SK-N-SH treated with all-trans-retinoic acid at 6 μM for 48 hours (cell line): ENCODE measurements around the gene CAMK2B.

Experiments used
- ATAC-seq: fragments of 200-7000 bp; cut with Tn5 transposase; 3 replicates; pipeline ENCODE4 v1.9.1; 2020; ENCODE audit warnings: mild to moderate bottlenecking, moderate library complexity
- ARNTL ChIP-seq: fragments of 450-650 bp; formaldehyde crosslinking; IDR thresholded peaks from 2 replicates; pipeline ENCODE4 v1.5.0; 2020; ENCODE audit warnings: low read depth, mild to moderate bottlenecking, moderate library complexity, borderline replicate concordance
- BACH2 ChIP-seq: fragments of 250-450 bp; sonication (Bioruptor Pico); IDR thresholded peaks from 2 replicates; pipeline ENCODE4 v1.9.0; 2021; ENCODE audit warnings: mild to moderate bottlenecking, borderline replicate concordance
- CSDC2 ChIP-seq: fragments of 250-450 bp; sonication (Bioruptor Pico); IDR thresholded peaks from 2 replicates; pipeline ENCODE4 v1.5.0; 2020; ENCODE audit warnings: mild to moderate bottlenecking, moderate library complexity
- ESRRG ChIP-seq: fragments of 250-450 bp; sonication (Bioruptor Pico); IDR thresholded peaks from 2 replicates; pipeline ENCODE4 v1.6.1; 2021; ENCODE audit warnings: mild to moderate bottlenecking
- GLIS3 ChIP-seq: fragments of 250-450 bp; sonication (Bioruptor Pico); IDR thresholded peaks from 2 replicates; pipeline ENCODE4 v1.5.0; 2020; ENCODE audit warnings: mild to moderate bottlenecking, moderate library complexity
- ISL1 ChIP-seq: fragments of 250-450 bp; sonication (Bioruptor Pico); IDR thresholded peaks from 2 replicates; pipeline ENCODE4 v2.1.2; 2022; ENCODE audit warnings: mild to moderate bottlenecking, moderate library complexity
- OSR1 ChIP-seq: fragments of 250-450 bp; sonication (Bioruptor Pico); IDR thresholded peaks from 2 replicates; pipeline ENCODE4 v1.8.0; 2022; ENCODE audit warnings: moderate library complexity, mild to moderate bottlenecking, inconsistent platforms
- RARB ChIP-seq: fragments of 250-450 bp; sonication (Bioruptor Pico); IDR thresholded peaks from 2 replicates; pipeline ENCODE4 v1.8.0; 2021; ENCODE audit warnings: mild to moderate bottlenecking, moderate library complexity
- SNAI2 ChIP-seq: fragments of 250-450 bp; sonication (Bioruptor Pico); IDR thresholded peaks from 2 replicates; pipeline ENCODE4 v1.5.0; 2020; ENCODE audit warnings: mild to moderate bottlenecking, moderate library complexity
- TOX ChIP-seq: fragments of 250-450 bp; sonication (Bioruptor Pico); IDR thresholded peaks from 2 replicates; pipeline ENCODE4 v1.8.0; 2021; ENCODE audit warnings: mild to moderate bottlenecking, moderate library complexity, borderline replicate concordance
- ZC3H10 ChIP-seq: fragments of 250-450 bp; sonication (Bioruptor Pico); IDR thresholded peaks from 2 replicates; pipeline ENCODE4 v1.5.1; 2021; ENCODE audit warnings: mild to moderate bottlenecking, moderate library complexity
- ZFP3 ChIP-seq: fragments of 250-450 bp; sonication (Bioruptor Pico); IDR thresholded peaks from 2 replicates; pipeline ENCODE4 v1.5.0; 2020; ENCODE audit warnings: mild to moderate bottlenecking, moderate library complexity
- ZFP30 ChIP-seq: fragments of 450-650 bp; formaldehyde crosslinking; IDR thresholded peaks from 2 replicates; pipeline ENCODE4 v1.5.0; 2022; ENCODE audit warnings: mild to moderate bottlenecking, moderate library complexity
- ZNF565 ChIP-seq: fragments of 450-650 bp; formaldehyde crosslinking; conservative IDR thresholded peaks from 2 replicates; pipeline ENCODE4 v1.5.0; 2020; ENCODE audit warnings: low read depth, mild to moderate bottlenecking, moderate library complexity
- ZNF70 ChIP-seq: fragments of 450-650 bp; formaldehyde crosslinking; IDR thresholded peaks from 2 replicates; pipeline ENCODE4 v1.5.0; 2020; ENCODE audit warnings: mild to moderate bottlenecking, moderate library complexity
- ZNF8 ChIP-seq: fragments of 450-650 bp; formaldehyde crosslinking; IDR thresholded peaks from 2 replicates; pipeline ENCODE4 v1.5.0; 2020; ENCODE audit warnings: mild to moderate bottlenecking, moderate library complexity
- TF ChIP-seq, protein P1 (sequence below): fragments of 250-450 bp; sonication (Bioruptor Pico); IDR thresholded peaks from 2 replicates; pipeline ENCODE4 v1.5.1; 2021; ENCODE audit warnings: mild to moderate bottlenecking, moderate library complexity
- TF ChIP-seq, protein P2 (sequence below): fragments of 250-450 bp; sonication (Bioruptor Pico); IDR thresholded peaks from 2 replicates; pipeline ENCODE4 v1.5.1; 2020; ENCODE audit warnings: low read depth, mild to moderate bottlenecking, moderate library complexity
- TF ChIP-seq, protein P3 (sequence below): fragments of 250-450 bp; sonication (Bioruptor Pico); IDR thresholded peaks from 2 replicates; pipeline ENCODE4 v1.5.0; 2020; ENCODE audit warnings: mild to moderate bottlenecking, moderate library complexity
- TF ChIP-seq, protein P4 (sequence below): fragments of 250-450 bp; sonication (Bioruptor Pico); IDR thresholded peaks from 2 replicates; pipeline ENCODE4 v1.8.0; 2021; ENCODE audit warnings: low read depth, mild to moderate bottlenecking, moderate library complexity, borderline replicate concordance
- TF ChIP-seq, protein P5 (sequence below): fragments of 250-450 bp; sonication (Bioruptor Pico); IDR thresholded peaks from 2 replicates; pipeline ENCODE4 v1.8.0; 2020; ENCODE audit warnings: mild to moderate bottlenecking, moderate library complexity, borderline replicate concordance

Gene CAMK2B

DNA sequence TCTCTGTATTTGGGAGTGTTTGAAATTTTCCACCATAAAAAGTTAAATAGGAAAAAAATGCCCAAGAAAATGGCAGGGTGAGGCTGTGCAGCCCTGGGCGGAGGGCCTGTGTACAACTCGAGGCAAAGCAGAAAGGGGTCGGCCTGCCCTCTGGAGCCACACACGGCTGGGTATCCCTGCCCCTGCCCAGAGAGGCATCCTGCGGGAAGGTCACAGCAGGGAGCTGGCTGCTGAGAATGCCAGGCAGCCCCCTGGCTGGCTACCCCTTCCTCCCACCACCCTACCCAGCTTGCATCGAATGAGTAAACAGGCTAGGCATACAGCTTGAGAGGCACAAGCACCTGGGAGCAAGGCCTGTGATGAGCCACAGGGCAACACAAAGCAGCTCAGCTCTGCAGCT, 46.1 kb downstream of the CAMK2B start (continued):
- TF ChIP-seq, protein P1, sequence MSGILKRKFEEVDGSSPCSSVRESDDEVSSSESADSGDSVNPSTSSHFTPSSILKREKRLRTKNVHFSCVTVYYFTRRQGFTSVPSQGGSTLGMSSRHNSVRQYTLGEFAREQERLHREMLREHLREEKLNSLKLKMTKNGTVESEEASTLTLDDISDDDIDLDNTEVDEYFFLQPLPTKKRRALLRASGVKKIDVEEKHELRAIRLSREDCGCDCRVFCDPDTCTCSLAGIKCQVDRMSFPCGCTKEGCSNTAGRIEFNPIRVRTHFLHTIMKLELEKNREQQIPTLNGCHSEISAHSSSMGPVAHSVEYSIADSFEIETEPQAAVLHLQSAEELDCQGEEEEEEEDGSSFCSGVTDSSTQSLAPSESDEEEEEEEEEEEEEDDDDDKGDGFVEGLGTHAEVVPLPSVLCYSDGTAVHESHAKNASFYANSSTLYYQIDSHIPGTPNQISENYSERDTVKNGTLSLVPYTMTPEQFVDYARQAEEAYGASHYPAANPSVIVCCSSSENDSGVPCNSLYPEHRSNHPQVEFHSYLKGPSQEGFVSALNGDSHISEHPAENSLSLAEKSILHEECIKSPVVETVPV (CRISPR knock-in tag), result no peak
- TF ChIP-seq BACH2 (CRISPR knock-in tag), result no peak
- TF ChIP-seq TOX (CRISPR knock-in tag), result no peak
- no peak for TF ChIP-seq GLIS3 (CRISPR knock-in tag)
- TF ChIP-seq, protein P2, sequence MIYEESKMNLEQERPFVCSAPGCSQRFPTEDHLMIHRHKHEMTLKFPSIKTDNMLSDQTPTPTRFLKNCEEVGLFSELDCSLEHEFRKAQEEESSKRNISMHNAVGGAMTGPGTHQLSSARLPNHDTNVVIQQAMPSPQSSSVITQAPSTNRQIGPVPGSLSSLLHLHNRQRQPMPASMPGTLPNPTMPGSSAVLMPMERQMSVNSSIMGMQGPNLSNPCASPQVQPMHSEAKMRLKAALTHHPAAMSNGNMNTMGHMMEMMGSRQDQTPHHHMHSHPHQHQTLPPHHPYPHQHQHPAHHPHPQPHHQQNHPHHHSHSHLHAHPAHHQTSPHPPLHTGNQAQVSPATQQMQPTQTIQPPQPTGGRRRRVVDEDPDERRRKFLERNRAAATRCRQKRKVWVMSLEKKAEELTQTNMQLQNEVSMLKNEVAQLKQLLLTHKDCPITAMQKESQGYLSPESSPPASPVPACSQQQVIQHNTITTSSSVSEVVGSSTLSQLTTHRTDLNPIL, result no peak
- TF ChIP-seq ZNF8, result no peak
- TF ChIP-seq ZFP3 (CRISPR knock-in tag), result no peak
- TF ChIP-seq ZFP30 (CRISPR knock-in tag), result no peak

DNA sequence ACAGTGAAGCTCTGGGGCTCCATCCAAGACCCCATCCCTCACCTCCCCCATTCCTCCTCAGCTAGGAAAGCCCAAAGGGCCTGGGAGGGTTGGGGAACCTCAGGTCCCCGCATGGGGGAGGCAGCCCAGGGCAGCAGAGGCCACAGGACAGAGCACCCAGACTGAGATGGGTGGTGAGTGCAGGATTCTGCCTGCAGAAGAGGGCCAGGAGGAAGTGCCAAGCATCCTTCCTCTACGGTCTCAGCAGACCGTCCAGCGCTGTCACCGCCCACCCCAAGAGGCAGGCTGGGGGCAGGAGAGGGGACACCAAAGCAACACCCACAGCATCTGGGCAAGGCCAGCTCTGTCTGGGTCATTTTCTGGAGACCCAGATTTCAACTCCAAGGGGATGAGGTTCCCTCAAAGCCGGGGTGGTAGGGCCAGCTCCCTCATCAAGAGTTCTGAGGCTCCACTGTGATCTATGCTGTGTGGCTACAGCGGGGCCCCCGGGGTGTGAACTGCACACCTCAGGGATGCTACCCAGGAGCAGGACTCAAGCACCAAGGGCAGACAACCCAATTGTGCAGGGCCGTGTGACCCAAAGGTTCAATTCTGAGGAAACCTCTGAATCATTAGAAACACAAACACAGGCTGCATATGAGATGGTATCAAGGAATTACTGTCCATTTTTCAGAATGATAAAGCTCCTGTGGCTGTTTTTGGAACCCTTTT, 46.8 kb downstream of the CAMK2B start:
- ATAC-seq, result no peak
- TF ChIP-seq RARB (no peak), ZFP3 (CRISPR knock-in tag) (no peak), BACH2 (CRISPR knock-in tag) (no peak), CSDC2 (CRISPR knock-in tag) (no peak)
- TF ChIP-seq, protein P3, sequence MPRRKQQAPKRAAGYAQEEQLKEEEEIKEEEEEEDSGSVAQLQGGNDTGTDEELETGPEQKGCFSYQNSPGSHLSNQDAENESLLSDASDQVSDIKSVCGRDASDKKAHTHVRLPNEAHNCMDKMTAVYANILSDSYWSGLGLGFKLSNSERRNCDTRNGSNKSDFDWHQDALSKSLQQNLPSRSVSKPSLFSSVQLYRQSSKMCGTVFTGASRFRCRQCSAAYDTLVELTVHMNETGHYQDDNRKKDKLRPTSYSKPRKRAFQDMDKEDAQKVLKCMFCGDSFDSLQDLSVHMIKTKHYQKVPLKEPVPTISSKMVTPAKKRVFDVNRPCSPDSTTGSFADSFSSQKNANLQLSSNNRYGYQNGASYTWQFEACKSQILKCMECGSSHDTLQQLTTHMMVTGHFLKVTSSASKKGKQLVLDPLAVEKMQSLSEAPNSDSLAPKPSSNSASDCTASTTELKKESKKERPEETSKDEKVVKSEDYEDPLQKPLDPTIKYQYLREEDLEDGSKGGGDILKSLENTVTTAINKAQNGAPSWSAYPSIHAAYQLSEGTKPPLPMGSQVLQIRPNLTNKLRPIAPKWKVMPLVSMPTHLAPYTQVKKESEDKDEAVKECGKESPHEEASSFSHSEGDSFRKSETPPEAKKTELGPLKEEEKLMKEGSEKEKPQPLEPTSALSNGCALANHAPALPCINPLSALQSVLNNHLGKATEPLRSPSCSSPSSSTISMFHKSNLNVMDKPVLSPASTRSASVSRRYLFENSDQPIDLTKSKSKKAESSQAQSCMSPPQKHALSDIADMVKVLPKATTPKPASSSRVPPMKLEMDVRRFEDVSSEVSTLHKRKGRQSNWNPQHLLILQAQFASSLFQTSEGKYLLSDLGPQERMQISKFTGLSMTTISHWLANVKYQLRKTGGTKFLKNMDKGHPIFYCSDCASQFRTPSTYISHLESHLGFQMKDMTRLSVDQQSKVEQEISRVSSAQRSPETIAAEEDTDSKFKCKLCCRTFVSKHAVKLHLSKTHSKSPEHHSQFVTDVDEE, result no peak
- TF ChIP-seq, all 23 proteins: peak for 0

DNA sequence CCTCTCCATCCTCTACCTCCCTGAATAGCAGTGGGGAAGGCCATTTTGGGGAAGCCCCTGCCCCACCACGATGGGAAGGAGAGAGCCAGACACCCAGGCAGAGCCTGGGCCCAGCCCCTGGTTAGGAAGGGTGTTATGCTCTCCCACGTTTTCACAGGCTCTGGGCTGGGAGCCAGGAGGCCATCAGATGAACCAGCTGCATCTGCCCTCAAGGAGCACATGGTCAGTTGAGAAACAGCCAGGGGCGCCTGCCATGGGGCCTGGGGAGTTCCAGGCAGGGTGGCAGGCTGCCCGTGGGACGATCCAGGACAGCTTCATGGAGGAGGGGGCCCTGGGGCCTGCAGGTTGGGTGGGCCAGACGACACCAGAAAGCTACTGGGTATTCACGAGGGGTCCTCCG, 47.5 kb downstream of the CAMK2B start:
- TF ChIP-seq RARB (no peak), OSR1 (CRISPR knock-in tag) (no peak), SNAI2 (CRISPR knock-in tag) (no peak), CSDC2 (CRISPR knock-in tag) (no peak)
- no peak for ATAC-seq

DNA sequence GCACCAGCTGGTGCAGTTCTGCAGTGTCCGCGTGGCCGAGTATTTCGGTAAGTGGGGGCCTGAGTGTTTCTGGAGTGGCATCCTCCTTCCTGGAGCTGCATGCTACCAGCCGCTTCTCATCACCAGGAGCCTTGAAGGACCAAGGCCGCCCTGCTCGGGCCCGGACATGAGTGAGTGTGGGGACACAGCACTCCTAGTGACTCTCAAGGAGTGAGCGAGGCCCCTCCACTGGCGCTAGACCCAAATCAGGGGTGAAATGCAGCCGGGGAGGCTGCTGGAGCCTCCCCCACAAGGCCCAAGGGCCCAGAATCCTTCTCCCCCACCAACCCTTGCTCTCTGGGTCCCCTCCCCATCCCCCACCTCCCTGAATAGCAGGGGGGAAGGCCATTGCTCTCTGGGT, 48.0 kb downstream of the CAMK2B start:
- no peak for ATAC-seq
- TF ChIP-seq ZNF565 (CRISPR knock-in tag) (no peak), ISL1 (no peak), CSDC2 (CRISPR knock-in tag) (no peak), ARNTL (CRISPR knock-in tag) (no peak), ZFP30 (CRISPR knock-in tag) (no peak), TOX (CRISPR knock-in tag) (no peak), BACH2 (CRISPR knock-in tag) (no peak), ESRRG (CRISPR knock-in tag) (no peak), RARB (no peak), ZNF70 (CRISPR knock-in tag) (no peak), ZC3H10 (no peak), ZFP3 (CRISPR knock-in tag) (no peak)
- TF ChIP-seq, protein P4, sequence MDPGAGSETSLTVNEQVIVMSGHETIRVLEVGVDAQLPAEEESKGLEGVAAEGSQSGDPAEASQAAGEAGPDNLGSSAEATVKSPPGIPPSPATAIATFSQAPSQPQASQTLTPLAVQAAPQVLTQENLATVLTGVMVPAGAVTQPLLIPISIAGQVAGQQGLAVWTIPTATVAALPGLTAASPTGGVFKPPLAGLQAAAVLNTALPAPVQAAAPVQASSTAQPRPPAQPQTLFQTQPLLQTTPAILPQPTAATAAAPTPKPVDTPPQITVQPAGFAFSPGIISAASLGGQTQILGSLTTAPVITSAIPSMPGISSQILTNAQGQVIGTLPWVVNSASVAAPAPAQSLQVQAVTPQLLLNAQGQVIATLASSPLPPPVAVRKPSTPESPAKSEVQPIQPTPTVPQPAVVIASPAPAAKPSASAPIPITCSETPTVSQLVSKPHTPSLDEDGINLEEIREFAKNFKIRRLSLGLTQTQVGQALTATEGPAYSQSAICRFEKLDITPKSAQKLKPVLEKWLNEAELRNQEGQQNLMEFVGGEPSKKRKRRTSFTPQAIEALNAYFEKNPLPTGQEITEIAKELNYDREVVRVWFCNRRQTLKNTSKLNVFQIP (CRISPR knock-in tag), result no peak
- TF ChIP-seq, protein P2, result no peak
- TF ChIP-seq, protein P3, result no peak
- TF ChIP-seq, protein P5, sequence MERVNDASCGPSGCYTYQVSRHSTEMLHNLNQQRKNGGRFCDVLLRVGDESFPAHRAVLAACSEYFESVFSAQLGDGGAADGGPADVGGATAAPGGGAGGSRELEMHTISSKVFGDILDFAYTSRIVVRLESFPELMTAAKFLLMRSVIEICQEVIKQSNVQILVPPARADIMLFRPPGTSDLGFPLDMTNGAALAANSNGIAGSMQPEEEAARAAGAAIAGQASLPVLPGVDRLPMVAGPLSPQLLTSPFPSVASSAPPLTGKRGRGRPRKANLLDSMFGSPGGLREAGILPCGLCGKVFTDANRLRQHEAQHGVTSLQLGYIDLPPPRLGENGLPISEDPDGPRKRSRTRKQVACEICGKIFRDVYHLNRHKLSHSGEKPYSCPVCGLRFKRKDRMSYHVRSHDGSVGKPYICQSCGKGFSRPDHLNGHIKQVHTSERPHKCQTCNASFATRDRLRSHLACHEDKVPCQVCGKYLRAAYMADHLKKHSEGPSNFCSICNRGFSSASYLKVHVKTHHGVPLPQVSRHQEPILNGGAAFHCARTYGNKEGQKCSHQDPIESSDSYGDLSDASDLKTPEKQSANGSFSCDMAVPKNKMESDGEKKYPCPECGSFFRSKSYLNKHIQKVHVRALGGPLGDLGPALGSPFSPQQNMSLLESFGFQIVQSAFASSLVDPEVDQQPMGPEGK, result no peak
